A673 (cell line): Measurements from ENCODE around the gene HSD17B14. TPM values are rescaled to one million over a fixed set of nuclear protein-coding genes. Genes with fewer than 3 reads are reported as not detected.

Source experiments
- BruUV-seq: library from RNA; stranded (reverse); fragments of 400-500 nt; replicated peaks from 2 replicates; lab custom pipeline; 2021; lab: Mats Ljungman, UMichigan
- CTCF ChIA-PET: fragments of 300-600 bp; sonication (Branson Sonifier 250); formaldehyde crosslinking; loops from one replicate; lab custom pipeline; 2022; ENCODE audit warnings: antibody characterized with exemption; lab: Charles Lee
- POLR2A ChIA-PET: fragments of 300-600 bp; sonication (Branson Sonifier 250); formaldehyde crosslinking; loops from one replicate; lab custom pipeline; 2022; ENCODE audit warnings: antibody characterized with exemption; ENCODE audit not compliant: low non-redundant PET; lab: Charles Lee
- DNase-seq: peaks from one replicate; pipeline ENCODE4 v3.0.0-alpha.2; 2015; ENCODE audit warnings: low spot score
- H3K27ac ChIP-seq: fragments of 200-600 bp; sonication (generic); 2 replicates; pipeline ENCODE4 v1.5.1; 2016; ENCODE audit warnings: mixed run types, low read depth, mild to moderate bottlenecking, mixed read lengths, antibody characterized with exemption, low read length; ENCODE audit not compliant: poor library complexity, severe bottlenecking
- H3K27me3 ChIP-seq: fragments of 200-600 bp; sonication (generic); replicated peaks from 2 replicates; pipeline ENCODE4 v1.6.1; 2017; ENCODE audit warnings: mixed run types, low read depth, mild to moderate bottlenecking, mixed read lengths, antibody characterized with exemption, low read length; ENCODE audit not compliant: insufficient read depth, poor library complexity
- H3K36me3 ChIP-seq: fragments of 200-600 bp; sonication (generic); 2 replicates; pipeline ENCODE4 v1.6.1; 2016; ENCODE audit warnings: mixed run types, mild to moderate bottlenecking, mixed read lengths, antibody characterized with exemption, low read length; ENCODE audit not compliant: insufficient read depth, poor library complexity, severe bottlenecking
- H3K4me1 ChIP-seq: fragments of 200-600 bp; sonication (generic); 2 replicates; pipeline ENCODE4 v1.6.1; 2017; ENCODE audit warnings: mixed run types, mild to moderate bottlenecking, mixed read lengths, antibody characterized with exemption, low read length; ENCODE audit not compliant: insufficient read depth, poor library complexity, severe bottlenecking
- H3K4me3 ChIP-seq: fragments of 200-600 bp; sonication (generic); 2 replicates; pipeline ENCODE4 v1.5.1; 2016; ENCODE audit warnings: low read depth, mixed run types, mild to moderate bottlenecking, mixed read lengths, low read length; ENCODE audit not compliant: poor library complexity, severe bottlenecking
- H3K9me3 ChIP-seq: fragments of 200-600 bp; sonication (generic); 2 replicates; pipeline ENCODE4 v1.6.1; 2016; ENCODE audit warnings: mixed run types, low read depth, mild to moderate bottlenecking, mixed read lengths, antibody characterized with exemption, low read length; ENCODE audit not compliant: poor library complexity, severe bottlenecking
- EZH2 ChIP-seq: fragments of 200-600 bp; sonication (generic); IDR thresholded peaks from 2 replicates; pipeline ENCODE4 v1.6.1; 2017; ENCODE audit warnings: borderline replicate concordance, low read depth, mild to moderate bottlenecking, mixed read lengths, antibody characterized with exemption, low read length; ENCODE audit not compliant: poor library complexity, severe bottlenecking
- intact Hi-C: fragments of 100-400 bp; cut with micrococcal nuclease; formaldehyde crosslinking; loops from one replicate; pipeline ENCODE4 v1.10.0; 2022; ENCODE audit not compliant: unreplicated experiment
- total RNA-seq: library from RNA; stranded (reverse); gene quantifications from 2 replicates; pipeline ENCODE4 v1.2.3, GENCODE V29; 2021
- TF ChIP-seq, protein P1 (sequence below): fragments of 300-800, 200-600 bp; sonication (generic); conservative IDR thresholded peaks from 2 replicates; pipeline ENCODE4 v1.5.1; 2017; ENCODE audit warnings: low read depth, mild to moderate bottlenecking, antibody characterized with exemption, low read length, moderate library complexity, mixed read lengths

Gene HSD17B14
- total RNA-seq, 1 experiment from 2014 or later: 2.0 TPM

DNA sequence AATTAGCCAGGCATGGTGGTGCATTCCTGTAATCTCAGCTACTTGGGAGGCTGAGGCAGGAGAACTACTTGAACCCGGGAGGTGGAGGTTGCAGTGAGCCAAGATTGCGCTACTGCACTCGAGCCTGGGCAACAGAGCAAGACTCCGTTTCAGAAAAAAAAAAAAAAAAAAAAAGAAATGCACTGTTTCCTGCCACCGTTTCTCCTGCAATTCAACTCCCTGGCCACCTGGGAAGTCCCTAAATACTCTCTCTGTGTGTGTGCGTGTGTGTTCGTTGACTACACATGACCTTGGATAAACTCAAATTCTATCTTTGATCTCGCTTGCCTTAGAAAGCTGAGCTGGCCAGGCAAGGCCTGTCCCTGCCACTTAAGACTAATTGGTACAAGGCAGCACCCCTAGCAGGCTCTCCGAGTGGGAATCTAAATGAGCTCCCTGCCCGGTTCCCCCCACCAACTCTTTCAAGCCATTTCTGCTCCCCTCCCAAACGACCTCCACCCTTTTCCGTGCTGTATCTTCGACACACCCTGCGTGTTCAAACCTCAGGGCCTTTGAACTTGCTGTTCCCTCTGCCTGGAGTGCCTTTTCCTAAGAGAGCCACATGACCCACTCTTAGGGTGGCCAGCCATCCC, 20.3 kb downstream of the HSD17B14 start:
- no peak for TF ChIP-seq EZH2
- TF ChIP-seq, protein P1, sequence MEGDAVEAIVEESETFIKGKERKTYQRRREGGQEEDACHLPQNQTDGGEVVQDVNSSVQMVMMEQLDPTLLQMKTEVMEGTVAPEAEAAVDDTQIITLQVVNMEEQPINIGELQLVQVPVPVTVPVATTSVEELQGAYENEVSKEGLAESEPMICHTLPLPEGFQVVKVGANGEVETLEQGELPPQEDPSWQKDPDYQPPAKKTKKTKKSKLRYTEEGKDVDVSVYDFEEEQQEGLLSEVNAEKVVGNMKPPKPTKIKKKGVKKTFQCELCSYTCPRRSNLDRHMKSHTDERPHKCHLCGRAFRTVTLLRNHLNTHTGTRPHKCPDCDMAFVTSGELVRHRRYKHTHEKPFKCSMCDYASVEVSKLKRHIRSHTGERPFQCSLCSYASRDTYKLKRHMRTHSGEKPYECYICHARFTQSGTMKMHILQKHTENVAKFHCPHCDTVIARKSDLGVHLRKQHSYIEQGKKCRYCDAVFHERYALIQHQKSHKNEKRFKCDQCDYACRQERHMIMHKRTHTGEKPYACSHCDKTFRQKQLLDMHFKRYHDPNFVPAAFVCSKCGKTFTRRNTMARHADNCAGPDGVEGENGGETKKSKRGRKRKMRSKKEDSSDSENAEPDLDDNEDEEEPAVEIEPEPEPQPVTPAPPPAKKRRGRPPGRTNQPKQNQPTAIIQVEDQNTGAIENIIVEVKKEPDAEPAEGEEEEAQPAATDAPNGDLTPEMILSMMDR: no peak
- no peaks in the 10 kb centered on the region for H3K27me3 ChIP-seq
- intact Hi-C loops: no loop called here
- peaks cover 14% of the 10 kb centered on the region for H3K4me1 ChIP-seq
- H3K4me3 ChIP-seq: no peak overlapping the region
- H3K27ac ChIP-seq: no peak overlapping the region
- no TSS peak for BruUV-seq
- H3K36me3 ChIP-seq: no peaks in the 10 kb centered on the region
- ChIA-PET POLR2A (no interaction called here), CTCF (no interaction called here)
- H3K9me3 ChIP-seq: no peaks in the 10 kb centered on the region
- DNase-seq: no peak

DNA sequence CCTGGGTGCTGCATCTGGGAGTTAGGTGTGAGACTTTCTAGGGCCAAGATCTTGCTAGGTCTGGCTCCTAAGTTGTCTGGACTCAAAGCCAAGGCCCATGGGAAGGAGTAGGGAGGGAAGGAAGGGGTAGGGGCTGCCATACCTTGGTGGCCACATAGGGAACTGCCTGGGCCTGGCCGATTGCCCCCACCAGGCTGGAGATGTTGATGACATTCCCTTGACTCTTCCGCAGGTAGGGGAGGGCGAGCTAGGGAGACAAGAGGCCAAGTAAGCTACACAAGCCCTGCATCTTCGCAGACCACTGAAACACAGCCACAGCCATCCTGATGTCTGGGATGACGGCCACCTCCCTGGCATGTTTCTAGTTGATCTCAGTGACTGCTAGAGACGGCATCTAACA, 21.4 kb downstream of the HSD17B14 start:
- DNase-seq: no peak
- H3K36me3 ChIP-seq: no peaks in the 10 kb centered on the region
- no peak for TF ChIP-seq EZH2
- TF ChIP-seq, protein P1: no peak
- ChIA-PET POLR2A (no interaction called here), CTCF (no interaction called here)
- peak overlapping the region; percentile 34 for H3K27ac ChIP-seq
- H3K27me3 ChIP-seq: no peaks in the 10 kb centered on the region
- no peak overlapping the region for H3K4me3 ChIP-seq
- no TSS peak for BruUV-seq
- H3K9me3 ChIP-seq: no peaks in the 10 kb centered on the region
- peaks cover 15% of the 10 kb centered on the region for H3K4me1 ChIP-seq
- intact Hi-C loops: no loop called here

DNA sequence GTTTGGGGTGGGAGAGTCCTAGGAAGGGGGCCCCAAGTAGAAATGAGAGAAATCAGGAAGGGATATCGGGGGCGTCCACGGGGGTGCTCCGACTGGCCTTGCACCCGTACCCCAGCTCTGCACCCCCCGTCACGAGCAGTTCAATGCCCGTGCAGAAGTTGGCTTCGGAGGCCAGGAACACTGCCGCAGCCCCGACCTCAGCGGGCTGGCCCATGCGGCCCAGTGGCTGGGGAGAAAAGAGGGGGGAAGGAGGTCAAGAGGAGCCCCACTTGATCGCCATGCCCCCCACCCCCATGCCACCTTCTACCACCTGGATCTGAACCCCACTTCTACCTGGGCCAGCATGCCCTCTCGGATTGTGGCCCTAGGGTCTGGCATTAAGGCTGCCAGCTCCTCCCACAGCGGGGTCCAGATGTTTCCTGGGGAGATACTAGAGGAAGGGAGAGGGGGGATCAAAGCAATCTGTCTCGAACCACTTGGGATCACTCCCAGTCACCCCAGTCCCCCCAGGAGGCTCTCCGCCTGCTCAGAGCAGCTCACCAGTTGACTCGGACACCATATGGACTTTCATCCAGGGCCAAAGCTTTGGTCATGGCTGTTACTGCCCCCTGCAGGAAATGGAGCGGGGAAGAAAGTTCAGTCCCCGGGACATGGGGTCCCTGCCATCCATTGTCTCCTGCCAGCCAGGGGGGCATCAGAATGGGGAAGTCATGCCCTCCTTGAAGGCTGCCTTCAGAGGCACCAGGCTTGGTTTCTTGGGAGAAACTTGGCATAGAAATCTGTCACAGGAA, 23.0 kb downstream of the HSD17B14 start:
- no peaks in the 10 kb centered on the region for H3K27me3 ChIP-seq
- no peak for TF ChIP-seq EZH2
- TF ChIP-seq, protein P1: peak; percentile 36; the same call in 1 of the 2 replicates
- DNase-seq: no peak
- peak overlapping the region; percentile 74 for H3K27ac ChIP-seq
- CTCF ChIA-PET: no interaction called here
- POLR2A ChIA-PET: no interaction called here
- no peaks in the 10 kb centered on the region for H3K9me3 ChIP-seq
- H3K36me3 ChIP-seq: no peaks in the 10 kb centered on the region
- BruUV-seq: no TSS peak
- intact Hi-C loops: no loop called here
- no peak overlapping the region for H3K4me3 ChIP-seq
- H3K4me1 ChIP-seq: peaks cover 17% of the 10 kb centered on the region
